IMR-90 (cell line): ENCODE results near the gene PIWIL4. TPM values are rescaled to one million over a fixed set of nuclear protein-coding genes. Genes with fewer than 3 reads are reported as not detected.

ENCODE experiments used
- ATAC-seq: fragments of 200-7000 bp; cut with Tn5 transposase; 2 replicates; pipeline ENCODE4 v1.9.1; 2020; ENCODE audit warnings: low read depth, mild to moderate bottlenecking, moderate library complexity
- BruUV-seq: library from RNA; stranded (reverse); fragments of 400-500 nt; replicated peaks from 2 replicates; lab custom pipeline; 2021; lab: Mats Ljungman, UMichigan
- CTCF ChIA-PET: fragments of 300-600 bp; formaldehyde crosslinking; extraction: SDS; loops from one replicate; lab custom pipeline; 2021; ENCODE audit warnings: antibody characterized with exemption; lab: Yijun Ruan, JAX
- POLR2A ChIA-PET: fragments of 300-600 bp; sonication (Branson Sonifier 250); formaldehyde crosslinking; loops from one replicate; lab custom pipeline; 2022; ENCODE audit warnings: antibody characterized with exemption; ENCODE audit not compliant: unreplicated experiment; lab: Charles Lee
- DNase-seq: peaks from one replicate; pipeline ENCODE4 v3.0.0; 2013
- H2AFZ ChIP-seq: replicated peaks from 2 replicates; pipeline ENCODE3; 2013; ENCODE audit warnings: low read length, mild to moderate bottlenecking; ENCODE audit not compliant: poor library complexity
- H2AK5ac ChIP-seq: 2 replicates; pipeline ENCODE4 v1.6.1; 2013; ENCODE audit warnings: low read depth, low read length, inconsistent platforms
- H2AK9ac ChIP-seq: replicated peaks from 2 replicates; pipeline ENCODE3; 2013; ENCODE audit warnings: mild to moderate bottlenecking, low read depth, low read length, moderate library complexity; ENCODE audit not compliant: poor library complexity
- H2BK120ac ChIP-seq: 2 replicates; pipeline ENCODE4 v1.6.1; 2013; ENCODE audit warnings: low read depth, low read length, inconsistent platforms
- H2BK15ac ChIP-seq: 3 replicates; pipeline ENCODE4 v1.6.1; 2013; ENCODE audit warnings: low read depth, low read length, inconsistent platforms
- H2BK20ac ChIP-seq: 2 replicates; pipeline ENCODE4 v1.6.1; 2013; ENCODE audit warnings: low read depth, mild to moderate bottlenecking, inconsistent platforms, low read length, moderate library complexity
- H2BK5ac ChIP-seq: 2 replicates; pipeline ENCODE4 v1.6.1; 2013; ENCODE audit warnings: mild to moderate bottlenecking, low read depth, low read length, inconsistent platforms; ENCODE audit not compliant: poor library complexity, severe bottlenecking
- H3K14ac ChIP-seq: replicated peaks from 2 replicates; pipeline ENCODE4 v1.6.1; 2013; ENCODE audit warnings: low read depth, low read length, inconsistent platforms
- H3K18ac ChIP-seq: 2 replicates; pipeline ENCODE4 v1.6.1; 2013; ENCODE audit warnings: low read depth, low read length, control low read depth
- H3K23ac ChIP-seq: 2 replicates; pipeline ENCODE4 v1.6.1; 2013; ENCODE audit warnings: low read depth, low read length, inconsistent platforms
- H3K27ac ChIP-seq: 2 replicates; pipeline ENCODE4 v1.5.1; 2013; ENCODE audit warnings: mild to moderate bottlenecking, control low read depth, low read length; ENCODE audit not compliant: insufficient read depth
- H3K27me3 ChIP-seq: 2 replicates; pipeline ENCODE4 v1.6.1; 2013; ENCODE audit warnings: low read length; ENCODE audit not compliant: control insufficient read depth, insufficient read depth
- H3K36me3 ChIP-seq: 2 replicates; pipeline ENCODE4 v1.6.1; 2013; ENCODE audit warnings: low read length, mixed read lengths; ENCODE audit not compliant: control insufficient read depth, insufficient read depth
- H3K4ac ChIP-seq: 2 replicates; pipeline ENCODE4 v1.6.1; 2013; ENCODE audit warnings: low read depth, low read length, inconsistent platforms
- H3K4me1 ChIP-seq: 2 replicates; pipeline ENCODE4 v1.6.1; 2013; ENCODE audit warnings: low read length, mixed read lengths; ENCODE audit not compliant: control insufficient read depth, insufficient read depth
- H3K4me2 ChIP-seq: 2 replicates; pipeline ENCODE4 v1.6.1; 2013; ENCODE audit warnings: low read depth, mild to moderate bottlenecking, control low read depth, low read length, moderate library complexity
- H3K4me3 ChIP-seq: 2 replicates; pipeline ENCODE4 v1.5.1; 2013; ENCODE audit warnings: low read depth, mild to moderate bottlenecking, control low read depth, low read length, moderate library complexity; ENCODE audit not compliant: insufficient read depth
- H3K56ac ChIP-seq: 2 replicates; pipeline ENCODE4 v1.6.1; 2013; ENCODE audit warnings: low read length, inconsistent platforms; ENCODE audit not compliant: insufficient read depth; ENCODE audit errors: extremely low read depth
- H3K79me1 ChIP-seq, 2 experiments: 2 replicates each; pipeline ENCODE4 v1.6.1; 2013; ENCODE audit warnings: low read length in 2 of 2, inconsistent platforms in 1 of 2, low read depth in 1 of 2
- H3K9ac ChIP-seq: 2 replicates; pipeline ENCODE4 v1.6.1; 2013; ENCODE audit warnings: low read depth, low read length, control low read depth
- H3K9me1 ChIP-seq: 2 replicates; pipeline ENCODE4 v1.6.1; 2013; ENCODE audit warnings: low read length, inconsistent platforms; ENCODE audit not compliant: insufficient read depth
- H3K9me3 ChIP-seq: 2 replicates; pipeline ENCODE4 v1.6.1; 2013; ENCODE audit warnings: low read length; ENCODE audit not compliant: control insufficient read depth, insufficient read depth
- H4K20me1 ChIP-seq: 2 replicates; pipeline ENCODE4 v1.6.1; 2013; ENCODE audit warnings: low read length, inconsistent platforms; ENCODE audit not compliant: insufficient read depth
- H4K5ac ChIP-seq: 2 replicates; pipeline ENCODE4 v1.6.1; 2013; ENCODE audit warnings: mild to moderate bottlenecking, low read depth, low read length, control low read depth
- H4K8ac ChIP-seq, 2 experiments: 2 replicates each; pipeline ENCODE4 v1.6.1; 2013; ENCODE audit warnings: low read depth in 2 of 2, low read length in 2 of 2, control low read depth in 1 of 2, inconsistent platforms in 1 of 2
- H4K91ac ChIP-seq: 2 replicates; pipeline ENCODE4 v1.6.1; 2013; ENCODE audit warnings: low read depth, low read length, inconsistent platforms; ENCODE audit not compliant: insufficient read depth
- CEBPB ChIP-seq: IDR thresholded peaks from 2 replicates; pipeline ENCODE4 v1.6.1; 2012; ENCODE audit warnings: low read depth, low read length, improper control_type of control experiment
- FOS ChIP-seq: fragments of 150-350 bp; IDR thresholded peaks from 2 replicates; pipeline ENCODE4 v1.6.1; 2016; ENCODE audit warnings: low read depth, low read length
- MAFK ChIP-seq: IDR thresholded peaks from 2 replicates; pipeline ENCODE4 v1.6.1; 2012; ENCODE audit warnings: low read depth, low read length, improper control_type of control experiment
- RFX5 ChIP-seq: IDR thresholded peaks from 2 replicates; pipeline ENCODE4 v1.8.0; 2012; ENCODE audit warnings: low read depth, mild to moderate bottlenecking, low read length, moderate library complexity
- SMC3 ChIP-seq: fragments of 150-350 bp; IDR thresholded peaks from 2 replicates; pipeline ENCODE4 v1.6.1; 2016; ENCODE audit warnings: low read depth, mild to moderate bottlenecking, antibody characterized with exemption, low read length, moderate library complexity
- WGBS, 2 experiments: methylation state at CpG; one replicate each; pipeline versions ENCODE4 v1.1.5 to v1.1.7; 2013; ENCODE audit warnings: missing lambda C conversion rate in 2 of 2; ENCODE audit not compliant: insufficient read length in 1 of 2; ENCODE audit errors: extremely low coverage in 2 of 2; 5-methylcytosine and 5-hydroxymethylcytosine counted together
- dilution Hi-C: fragments of 300-500 bp; cut with HindIII; formaldehyde crosslinking; loops from one replicate; pipeline ENCODE4 v1.14.3; 2018; ENCODE audit warnings: low sequenced_read_pairs; ENCODE audit not compliant: unreplicated experiment
- in situ Hi-C: fragments of 300-500 bp; cut with MboI; formaldehyde crosslinking; loops from 3 replicates; pipeline ENCODE4 v1.14.3; 2019; ENCODE audit warnings: low sequenced_read_pairs, inconsistent platforms, mixed read lengths
- intact Hi-C: fragments of 100-400 bp; cut with micrococcal nuclease; formaldehyde crosslinking; loops from 2 replicates; pipeline ENCODE4 v1.10.0; 2022
- polyA plus RNA-seq, 3 experiments: library from polyadenylated mRNA; depleted of rRNA; stranded (reverse); fragments of >200 nt; gene quantifications; 2 replicates each; pipeline ENCODE4 v1.2.3, GENCODE V29; 2012; ENCODE audit warnings: low replicate concordance in 1 of 3
- total RNA-seq: library from RNA; depleted of rRNA; stranded (reverse); fragments of >200 nt; gene quantifications from 2 replicates; pipeline ENCODE4 v1.2.3, GENCODE V29; 2012
- TF ChIP-seq, protein P1 (sequence below): conservative IDR thresholded peaks from 2 replicates; pipeline ENCODE4 v1.5.1; 2012; ENCODE audit warnings: mild to moderate bottlenecking, low read depth, low read length, improper control_type of control experiment
- TF ChIP-seq, protein P2 (sequence below): fragments of 150-350 bp; IDR thresholded peaks from 2 replicates; pipeline ENCODE4 v1.6.1; 2016; ENCODE audit warnings: low read depth, mild to moderate bottlenecking, low read length, moderate library complexity, borderline replicate concordance

The PIWIL4 gene
- total and polyA plus RNA-seq, 2 of the 4 experiments (the other 2 are of a cell fraction) = 0.72 to 1.3 TPM

DNA sequence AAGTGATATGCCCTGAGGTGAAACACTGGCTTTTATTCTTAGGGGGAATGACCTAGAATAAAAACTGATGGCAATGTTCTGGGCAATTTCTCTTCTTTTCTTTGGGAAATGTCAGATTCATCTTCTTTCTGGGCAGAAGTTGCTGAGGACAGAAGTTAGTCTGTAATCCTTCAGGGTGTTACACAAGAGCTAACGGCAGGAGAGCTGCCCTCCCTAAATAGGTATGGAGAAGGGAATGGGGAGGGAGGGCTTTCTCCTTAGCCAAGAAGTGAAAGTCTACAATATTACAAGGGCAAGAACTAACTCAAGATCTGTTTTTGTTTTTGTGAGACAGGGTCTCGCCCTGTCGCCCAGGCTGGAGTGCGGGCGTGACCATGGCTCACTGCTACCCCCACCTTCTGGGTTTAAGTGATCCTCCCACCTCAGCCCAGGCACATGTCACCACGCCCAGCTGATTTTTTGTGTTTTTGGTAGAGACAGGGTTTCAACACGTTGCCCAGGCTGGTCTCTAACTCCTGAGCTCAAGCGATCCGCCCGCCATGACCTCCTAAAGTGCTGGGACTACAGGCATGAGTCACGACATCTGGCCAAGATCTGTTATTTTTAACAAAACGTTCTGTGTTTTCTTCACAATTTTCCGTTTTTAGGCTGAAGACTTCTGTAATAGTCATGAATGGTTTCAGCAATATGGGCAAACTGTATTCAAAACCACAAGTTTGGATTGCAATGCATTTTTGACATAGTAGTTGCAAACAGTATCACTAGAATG is 7.2 kb downstream of the PIWIL4 start:
- Histone ChIP-seq H4K20me1 (no peaks in the 10 kb centered on the region), H3K14ac (0 out of 2 replicates have a peak overlapping the region, but pooled peaks have one; percentile 19), H4K8ac (peak overlapping the region in 1 of 2 experiments; percentile 3; a peak in 1 of 4 replicates), H3K56ac (no peak overlapping the region), H2BK120ac (no peak overlapping the region), H2AFZ (peak overlapping the region; percentile 71), H3K4me1 (peaks cover 5% of the 10 kb centered on the region), H3K36me3 (no peaks in the 10 kb centered on the region), H3K4me2 (peak overlapping the region; percentile 67), H4K91ac (no peak overlapping the region), H3K9me3 (no peaks in the 10 kb centered on the region), H2AK5ac (peak overlapping the region; percentile 48; the same call in 1 of the 2 replicates), H3K4ac (no peak overlapping the region), H2BK15ac (no peak overlapping the region), H4K5ac (peak overlapping the region; percentile 7), H3K9ac (no peak overlapping the region), H2AK9ac (no peak overlapping the region), H2BK5ac (peak overlapping the region; percentile 2), H2BK20ac (no peak overlapping the region), H3K27ac (peak overlapping the region; percentile 66; the same call in 1 of the 2 replicates), H3K9me1 (peaks cover 5% of the 10 kb centered on the region; the same call in 1 of the 2 replicates), H3K18ac (peak overlapping the region; percentile 8; the same call in 1 of the 2 replicates), H3K23ac (no peak overlapping the region), H3K79me1 (no peaks in the 10 kb centered on the region; a peak in 1 of 4 replicates), H3K27me3 (peaks cover 4% of the 10 kb centered on the region; the same call in 1 of the 2 replicates), H3K4me3 (no peak overlapping the region)
- 63% methylated on average over 3 of the region's 13 CpGs; no CpG with 5 or more reads in 1 of the 2 experiments for WGBS, 2 experiments
- POLR2A ChIA-PET = no interaction called here
- ATAC-seq = peak; percentile 94
- CTCF ChIA-PET = interaction anchor here (1.4 kb wide), 1 partner anchor 53 kb away, joined by 3 read pairs; no protein-coding TSS in a partner anchor
- peak; percentile 90 for DNase-seq
- dilution Hi-C loops (no loop called here), in situ Hi-C loops (loop anchor here (10.0 kb wide), 1 partner anchor 50 kb away; no protein-coding TSS in a partner anchor), intact Hi-C loops (no loop called here)
- TF ChIP-seq SMC3 (no peak), RFX5 (no peak), CEBPB (peak; percentile 52), FOS (peak; percentile 41; the same call in 1 of the 2 replicates), MAFK (no peak)
- TF ChIP-seq, protein P1, sequence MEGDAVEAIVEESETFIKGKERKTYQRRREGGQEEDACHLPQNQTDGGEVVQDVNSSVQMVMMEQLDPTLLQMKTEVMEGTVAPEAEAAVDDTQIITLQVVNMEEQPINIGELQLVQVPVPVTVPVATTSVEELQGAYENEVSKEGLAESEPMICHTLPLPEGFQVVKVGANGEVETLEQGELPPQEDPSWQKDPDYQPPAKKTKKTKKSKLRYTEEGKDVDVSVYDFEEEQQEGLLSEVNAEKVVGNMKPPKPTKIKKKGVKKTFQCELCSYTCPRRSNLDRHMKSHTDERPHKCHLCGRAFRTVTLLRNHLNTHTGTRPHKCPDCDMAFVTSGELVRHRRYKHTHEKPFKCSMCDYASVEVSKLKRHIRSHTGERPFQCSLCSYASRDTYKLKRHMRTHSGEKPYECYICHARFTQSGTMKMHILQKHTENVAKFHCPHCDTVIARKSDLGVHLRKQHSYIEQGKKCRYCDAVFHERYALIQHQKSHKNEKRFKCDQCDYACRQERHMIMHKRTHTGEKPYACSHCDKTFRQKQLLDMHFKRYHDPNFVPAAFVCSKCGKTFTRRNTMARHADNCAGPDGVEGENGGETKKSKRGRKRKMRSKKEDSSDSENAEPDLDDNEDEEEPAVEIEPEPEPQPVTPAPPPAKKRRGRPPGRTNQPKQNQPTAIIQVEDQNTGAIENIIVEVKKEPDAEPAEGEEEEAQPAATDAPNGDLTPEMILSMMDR = no peak
- TF ChIP-seq, protein P2, sequence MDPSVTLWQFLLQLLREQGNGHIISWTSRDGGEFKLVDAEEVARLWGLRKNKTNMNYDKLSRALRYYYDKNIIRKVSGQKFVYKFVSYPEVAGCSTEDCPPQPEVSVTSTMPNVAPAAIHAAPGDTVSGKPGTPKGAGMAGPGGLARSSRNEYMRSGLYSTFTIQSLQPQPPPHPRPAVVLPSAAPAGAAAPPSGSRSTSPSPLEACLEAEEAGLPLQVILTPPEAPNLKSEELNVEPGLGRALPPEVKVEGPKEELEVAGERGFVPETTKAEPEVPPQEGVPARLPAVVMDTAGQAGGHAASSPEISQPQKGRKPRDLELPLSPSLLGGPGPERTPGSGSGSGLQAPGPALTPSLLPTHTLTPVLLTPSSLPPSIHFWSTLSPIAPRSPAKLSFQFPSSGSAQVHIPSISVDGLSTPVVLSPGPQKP = no peak
- no TSS peak for BruUV-seq
